ENCODE measurements around the gene XK. TPM values are rescaled to one million over a fixed set of nuclear protein-coding genes. Genes with fewer than 3 reads are reported as not detected.
A peak's percentile ranks its signal among the peaks of the same experiment; 100 is the strongest.

Gene XK
- total and polyA plus RNA-seq, 9 of the 15 experiments (the other 6 are each of a cell fraction or from before 2014, with no cell fraction given), result 4.0 to 21.6 (median 11.6) TPM

GRCh38 chrX:37755025-37755424, 69.4 kb downstream of the XK start:
- H3K36me3 ChIP-seq (ENCODE audit: control insufficient read depth, insufficient read depth, low read length), result no peaks in the 10 kb centered on the region
- ChIA-PET CTCF (ENCODE audit: low intra/inter-chr PET ratio) (no interaction called here), POLR2A (no interaction called here)
- no peaks in the 10 kb centered on the region for H3K9me1 ChIP-seq (ENCODE audit: control insufficient read depth, insufficient read depth, low read length)
- no peak for FAIRE-seq
- peak overlapping the region; percentile 29; the same call in 1 of the 2 replicates for H3K4me2 ChIP-seq (ENCODE audit: insufficient read depth, low read length)
- peak in 2 of 4 experiments; percentile 23 to 27 for DNase-seq (ENCODE audit: extremely low read depth in 1 of 4, low spot score in 3 of 4)
- no TSS peak for BruUV-seq (replicated peaks)
- intact Hi-C loops (cut with micrococcal nuclease), result no loop called here
- H4K20me1 ChIP-seq (replicated peaks; ENCODE audit: control insufficient read depth, insufficient read depth, low read length), result no peaks in the 10 kb centered on the region
- H3K27me3 ChIP-seq (ENCODE audit: control insufficient read depth in 2 of 2, insufficient read depth in 2 of 2, low read length in 2 of 2), result no peaks in the 10 kb centered on the region
- in situ Hi-C loops (cut with MboI), result no loop called here
- no peak overlapping the region; a peak in 1 of 4 replicates for H3K9ac ChIP-seq (ENCODE audit: insufficient read depth in 1 of 2, low read depth in 2 of 2, low read length in 2 of 2)
- ATAC-seq, result peak; percentile 86
- peaks cover 5 to 12% of the 10 kb centered on the region in 2 experiments; a peak in 3 of 5 replicates for H3K4me1 ChIP-seq (replicated peaks in 1 of 2; ENCODE audit: control insufficient read depth in 2 of 2, insufficient read depth in 2 of 2, low read length in 2 of 2)
- H3K79me2 ChIP-seq (ENCODE audit: control insufficient read depth, insufficient read depth, low read length), result no peaks in the 10 kb centered on the region
- peak overlapping the region; percentile 75; the same call in 2 of the 3 replicates for H3K27ac ChIP-seq (ENCODE audit: extremely low read depth, low read depth, low read length)
- H2AFZ ChIP-seq (ENCODE audit: low read depth, low read length), result peak overlapping the region; percentile 56; the same call in 1 of the 2 replicates
- H3K9me3 ChIP-seq (replicated peaks; ENCODE audit: control insufficient read depth, insufficient read depth, low read depth, low read length), result no peaks in the 10 kb centered on the region
- H3K4me3 ChIP-seq, result no peak overlapping the region
- TF ChIP-seq CTBP1 (IDR thresholded peaks at IDR 0.05; ENCODE audit: borderline replicate concordance) (peak; percentile 34; the same call in 1 of the 2 replicates), SPI1 (IDR thresholded peaks at IDR 0.05; ENCODE audit: borderline replicate concordance, low read depth, low read length) (peak; percentile 96), TEAD4 (IDR thresholded peaks at IDR 0.05; ENCODE audit: low read length) (peak; percentile 38; the same call in 1 of the 2 replicates), TEAD4 (CRISPR knock-in tag; IDR thresholded peaks at IDR 0.05; ENCODE audit: borderline replicate concordance) (no peak), SAP30 (IDR thresholded peaks at IDR 0.05; ENCODE audit: borderline replicate concordance, insufficient read depth, low read depth, low read length, poor library complexity, severe bottlenecking) (no peak), ZNF232 (CRISPR knock-in tag; IDR thresholded peaks at IDR 0.05) (no peak), ARID1B (IDR thresholded peaks at IDR 0.05) (peak; percentile 30; the same call in 1 of the 2 replicates), BRD4 (IDR thresholded peaks at IDR 0.05) (no peak), MEIS2 (IDR thresholded peaks at IDR 0.05; ENCODE audit: partially characterized antibody) (peak; percentile 49), MAZ (CRISPR knock-in tag; conservative IDR thresholded peaks at IDR 0.05 in 1 of 2, IDR thresholded peaks at IDR 0.05 in 1 of 2) (0 out of 4 replicates have a peak, but pooled peaks of 1 of the 2 experiments have one; percentile 39), SOX6 (IDR thresholded peaks at IDR 0.05) (peak; percentile 78; the same call in 1 of the 2 replicates), NFE2 (IDR thresholded peaks at IDR 0.05; ENCODE audit: low read depth) (peak; percentile 42; the same call in 1 of the 2 replicates), SMARCA4 (IDR thresholded peaks at IDR 0.05) (0 out of 2 replicates have a peak, but pooled peaks have one; percentile 13), ZNF589 (CRISPR knock-in tag; IDR thresholded peaks at IDR 0.05; ENCODE audit: low read depth) (no peak), FOSL1 (tag; conservative IDR thresholded peaks at IDR 0.05) (0 out of 2 replicates have a peak, but pooled peaks have one; percentile 12), ZNF766 (CRISPR knock-in tag; conservative IDR thresholded peaks at IDR 0.05) (0 out of 2 replicates have a peak, but pooled peaks have one; percentile 52), TRIM24 (IDR thresholded peaks at IDR 0.05) (peak in 1 of 2 experiments; percentile 34; a peak in 1 of 4 replicates), KLF16 (IDR thresholded peaks at IDR 0.05) (no peak)
- TF ChIP-seq, protein P1, sequence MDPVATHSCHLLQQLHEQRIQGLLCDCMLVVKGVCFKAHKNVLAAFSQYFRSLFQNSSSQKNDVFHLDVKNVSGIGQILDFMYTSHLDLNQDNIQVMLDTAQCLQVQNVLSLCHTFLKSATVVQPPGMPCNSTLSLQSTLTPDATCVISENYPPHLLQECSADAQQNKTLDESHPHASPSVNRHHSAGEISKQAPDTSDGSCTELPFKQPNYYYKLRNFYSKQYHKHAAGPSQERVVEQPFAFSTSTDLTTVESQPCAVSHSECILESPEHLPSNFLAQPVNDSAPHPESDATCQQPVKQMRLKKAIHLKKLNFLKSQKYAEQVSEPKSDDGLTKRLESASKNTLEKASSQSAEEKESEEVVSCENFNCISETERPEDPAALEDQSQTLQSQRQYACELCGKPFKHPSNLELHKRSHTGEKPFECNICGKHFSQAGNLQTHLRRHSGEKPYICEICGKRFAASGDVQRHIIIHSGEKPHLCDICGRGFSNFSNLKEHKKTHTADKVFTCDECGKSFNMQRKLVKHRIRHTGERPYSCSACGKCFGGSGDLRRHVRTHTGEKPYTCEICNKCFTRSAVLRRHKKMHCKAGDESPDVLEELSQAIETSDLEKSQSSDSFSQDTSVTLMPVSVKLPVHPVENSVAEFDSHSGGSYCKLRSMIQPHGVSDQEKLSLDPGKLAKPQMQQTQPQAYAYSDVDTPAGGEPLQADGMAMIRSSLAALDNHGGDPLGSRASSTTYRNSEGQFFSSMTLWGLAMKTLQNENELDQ (CRISPR knock-in tag; IDR thresholded peaks at IDR 0.05; ENCODE audit: borderline replicate concordance), result no peak
- TF ChIP-seq, protein P2, sequence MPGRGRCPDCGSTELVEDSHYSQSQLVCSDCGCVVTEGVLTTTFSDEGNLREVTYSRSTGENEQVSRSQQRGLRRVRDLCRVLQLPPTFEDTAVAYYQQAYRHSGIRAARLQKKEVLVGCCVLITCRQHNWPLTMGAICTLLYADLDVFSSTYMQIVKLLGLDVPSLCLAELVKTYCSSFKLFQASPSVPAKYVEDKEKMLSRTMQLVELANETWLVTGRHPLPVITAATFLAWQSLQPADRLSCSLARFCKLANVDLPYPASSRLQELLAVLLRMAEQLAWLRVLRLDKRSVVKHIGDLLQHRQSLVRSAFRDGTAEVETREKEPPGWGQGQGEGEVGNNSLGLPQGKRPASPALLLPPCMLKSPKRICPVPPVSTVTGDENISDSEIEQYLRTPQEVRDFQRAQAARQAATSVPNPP (IDR thresholded peaks at IDR 0.05; ENCODE audit: borderline replicate concordance, insufficient read depth, insufficient read length), result no peak

Measured in K562 (cell line).